Cardiac fibroblast (primary cell): ENCODE data around the gene BIRC2.
A peak's percentile ranks its signal among the peaks of the same experiment; 100 is the strongest.

Experiments
- DNase-seq, 2 donors: peaks; one replicate each; pipeline versions ENCODE4 v3.0.0 to v3.0.0-alpha.2; 2010; ENCODE audit warnings: low read depth in 2 of 2
- H3K4me3 ChIP-seq, 2 donors: replicated peaks in 1 of 2; 1 replicate in 1 of 2; 2 replicates in 1 of 2; pipeline ENCODE4 v1.5.1; 2011; ENCODE audit warnings: low read depth in 2 of 2, low read length in 2 of 2, mild to moderate bottlenecking in 2 of 2, moderate library complexity in 1 of 2
- CTCF ChIP-seq: IDR thresholded peaks from one replicate; pipeline ENCODE4 v1.5.1; 2011; ENCODE audit warnings: low read depth, mild to moderate bottlenecking, low read length, inconsistent platforms

The BIRC2 gene

GRCh38 chr11:102306817-102307726 lies 39.9 kb upstream of the BIRC2 start:
- DNase-seq = no peak
- H3K4me3 ChIP-seq = no peak overlapping the region
- no peak for TF ChIP-seq CTCF

- DNase-seq = no peak
- no peak overlapping the region for H3K4me3 ChIP-seq
- no peak for TF ChIP-seq CTCF
Observed at GRCh38 chr11:102307727-102308038, 39.3 kb upstream of the BIRC2 start.

DNA sequence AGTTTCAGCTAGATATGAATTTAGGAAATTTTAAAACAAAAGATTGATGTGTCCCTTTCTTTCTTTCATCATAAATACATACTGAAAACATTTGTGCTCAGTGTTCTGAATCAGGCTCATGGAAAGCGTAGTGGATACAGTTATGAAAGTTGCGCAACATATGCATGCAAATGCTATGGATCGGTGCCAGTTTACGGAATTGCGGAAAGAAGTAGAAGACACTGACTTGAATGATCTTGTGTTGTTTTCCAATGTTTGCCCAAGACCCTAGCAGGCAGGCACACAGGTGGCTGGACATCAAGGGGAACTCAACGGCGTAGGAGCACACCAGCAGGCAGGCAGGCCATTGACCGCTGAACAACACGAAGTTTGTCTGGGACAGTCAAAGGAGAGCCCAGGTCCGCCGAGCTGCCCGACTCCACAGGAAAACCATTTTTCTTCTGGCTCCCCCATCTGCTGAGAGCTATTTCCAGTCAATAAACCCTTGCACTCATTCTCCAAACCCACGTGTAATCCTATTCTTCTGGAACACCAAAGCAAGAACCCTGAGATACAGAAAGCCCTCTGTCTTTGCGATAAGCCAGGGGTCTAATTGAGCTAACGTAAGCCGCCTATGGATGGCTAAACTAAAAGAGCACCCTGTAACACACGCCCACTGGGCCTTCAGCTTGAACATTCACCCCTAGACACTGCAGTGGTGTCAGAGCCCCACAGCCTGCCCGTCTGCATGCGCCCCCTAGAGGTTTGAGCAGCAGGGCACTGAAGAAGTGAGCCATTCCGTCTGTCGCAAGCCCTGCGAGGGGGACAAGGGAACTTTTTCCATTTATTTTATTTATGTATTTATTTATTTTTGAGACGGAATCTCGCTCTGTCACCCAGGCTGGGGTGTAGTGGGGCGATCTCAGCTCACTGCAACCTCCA lies 37.1 kb upstream of the BIRC2 start:
- no peak for TF ChIP-seq CTCF
- no peak overlapping the region for H3K4me3 ChIP-seq
- no peak for DNase-seq

DNA sequence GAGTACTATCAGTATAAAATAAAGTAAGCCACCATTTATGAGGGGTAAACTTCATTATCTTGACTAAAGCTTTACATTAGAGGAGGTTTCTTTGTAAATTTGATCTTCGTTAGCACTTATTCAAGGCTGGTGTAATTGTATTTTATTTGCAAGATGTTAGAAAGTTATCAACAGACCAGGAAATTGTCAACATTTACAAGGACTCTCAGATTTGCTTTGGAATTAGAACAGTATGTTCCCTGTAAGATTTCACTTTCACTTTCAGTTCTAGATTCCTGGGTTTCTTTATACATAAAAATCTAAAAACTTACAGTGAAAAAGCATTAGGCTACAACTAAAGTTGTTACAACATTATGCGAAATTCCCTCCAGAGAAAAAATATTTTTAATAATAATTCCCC lies 34.3 kb upstream of the BIRC2 start:
- H3K4me3 ChIP-seq = peak overlapping the region in 1 of 2 donors; percentile 16
- peak; percentile 27 to 39 for DNase-seq
- TF ChIP-seq CTCF = no peak

DNA sequence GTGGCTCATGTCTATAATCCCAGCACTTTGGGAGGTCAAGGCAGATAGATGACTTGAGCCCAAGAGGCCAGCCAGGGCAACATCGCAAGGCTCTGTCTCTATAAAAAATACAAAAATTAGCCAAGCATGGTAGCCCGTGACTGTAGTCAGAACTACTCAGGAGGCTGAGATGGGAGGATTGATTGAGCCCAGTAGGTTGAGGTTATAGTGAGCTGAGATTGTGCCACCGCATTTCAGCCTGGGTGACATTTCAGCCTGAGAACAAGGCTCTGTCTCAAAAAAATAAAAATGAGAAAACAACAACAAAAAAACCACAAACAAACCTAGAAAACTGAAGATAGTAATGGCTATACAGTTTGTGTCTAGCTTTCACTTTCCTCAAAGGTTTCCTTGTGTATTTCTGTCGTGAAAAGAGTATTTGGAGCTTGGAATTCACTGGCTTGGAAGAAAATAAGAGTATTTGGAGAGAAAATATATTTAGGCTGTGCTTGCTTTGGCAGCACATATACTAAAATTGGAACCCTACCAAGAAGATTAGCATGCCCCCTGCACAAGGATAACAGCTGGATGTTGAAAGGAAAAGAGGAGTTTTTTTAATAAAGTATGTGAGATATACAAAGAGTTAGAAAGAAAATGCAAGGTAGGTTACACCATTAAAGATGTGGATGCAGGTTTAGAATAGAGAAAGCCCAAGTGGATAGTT lies 33.6 kb upstream of the BIRC2 start:
- DNase-seq = peak in 1 of 2 donors; percentile 53
- H3K4me3 ChIP-seq = peak overlapping the region in 1 of 2 donors; percentile 16
- no peak for TF ChIP-seq CTCF

DNA sequence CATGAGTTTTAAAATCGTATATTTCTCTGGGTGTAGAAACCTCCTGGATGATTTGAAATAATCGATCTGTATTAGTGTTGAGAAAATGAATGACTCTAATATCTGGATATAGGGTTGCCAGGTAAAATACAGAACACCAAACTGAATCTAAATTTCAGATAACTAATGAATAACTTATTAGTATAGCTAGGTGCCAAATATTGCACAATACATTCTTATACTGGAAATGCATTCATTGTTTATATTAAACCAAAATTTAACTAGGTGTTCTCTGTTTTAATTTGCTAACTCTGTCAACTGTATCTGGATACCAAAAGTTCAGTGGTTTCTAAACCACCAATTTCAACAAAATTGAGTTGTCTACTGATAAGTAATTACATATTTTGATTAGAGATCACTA lies 32.2 kb upstream of the BIRC2 start:
- no peak for DNase-seq
- no peak overlapping the region for H3K4me3 ChIP-seq
- TF ChIP-seq CTCF = no peak
